Iris pigment epithelial cell (primary cell): Measurements from ENCODE around the gene ACSL6.

Experiments used
- DNase-seq: peaks from one replicate; pipeline ENCODE4 v3.0.0-alpha.2; 2011; ENCODE audit warnings: low read depth

The ACSL6 gene

GRCh38 chr5:132011622-132012343 is at the start of gene ACSL6:
Gene ACSL6 (minus strand): TSS chr5:132011658. CDS start chr5:132011553, 105 bp downstream.
- DNase-seq, result no peak

- no peak for DNase-seq
Measured at GRCh38 chr5:132060501-132061161, 49.2 kb upstream of the ACSL6 start, which contains the start of gene IL3. Gene IL3 (plus strand): TSS chr5:132060655. CDS start chr5:132060707, 52 bp downstream.

- DNase-seq, result no peak
Measured at GRCh38 chr5:132059696-132060500, 48.4 kb upstream of the ACSL6 start.

- DNase-seq, result no peak
Measured at GRCh38 chr5:132059043-132059695, 47.7 kb upstream of the ACSL6 start.

GRCh38 chr5:132058646-132059042 is 47.2 kb upstream of the ACSL6 start:
- no peak for DNase-seq

GRCh38 chr5:132057498-132058255 is 46.2 kb upstream of the ACSL6 start:
- DNase-seq, result no peak

- no peak for DNase-seq
Measured at GRCh38 chr5:132056610-132057497, 45.4 kb upstream of the ACSL6 start.

GRCh38 chr5:132055808-132056609 is 44.6 kb upstream of the ACSL6 start:
- no peak for DNase-seq

- no peak for DNase-seq
Measured at GRCh38 chr5:132055441-132055807, 44.0 kb upstream of the ACSL6 start.

- no peak for DNase-seq
Measured at GRCh38 chr5:132054697-132055440, 43.4 kb upstream of the ACSL6 start.

GRCh38 chr5:132054031-132054696 is 42.7 kb upstream of the ACSL6 start:
- no peak for DNase-seq

- DNase-seq, result no peak
Measured at GRCh38 chr5:132053483-132053882, 42.0 kb upstream of the ACSL6 start.

- no peak for DNase-seq
Measured at GRCh38 chr5:132052520-132052919, 41.1 kb upstream of the ACSL6 start.

- no peak for DNase-seq
Measured at GRCh38 chr5:132050661-132051552, 39.4 kb upstream of the ACSL6 start.

GRCh38 chr5:132050136-132050535 is 38.7 kb upstream of the ACSL6 start:
- DNase-seq, result no peak

GRCh38 chr5:132049559-132049958 is 38.1 kb upstream of the ACSL6 start:
- no peak for DNase-seq

GRCh38 chr5:132049093-132049492 is 37.6 kb upstream of the ACSL6 start:
- no peak for DNase-seq
